Skin of body (tissue), 3 donors: ENCODE measurements around the gene KRT38. TPM values are rescaled to one million over a fixed set of nuclear protein-coding genes. Genes with fewer than 3 reads are reported as not detected.
"Not testable (repeated sequence)": the region's sequence is repeated elsewhere in the genome, so short reads cannot be mapped to it uniquely, and the experiment has no call there.

Experiments
- DNase-seq: peaks from one replicate; lab custom pipeline; 2025; lab: John Stamatoyannopoulos, UW
- small RNA-seq: library from RNA; depleted of rRNA; stranded (forward); fragments of <200 nt; gene quantifications from one replicate; pipeline ENCODE3, GENCODE V24; 2014; ENCODE audit warnings: low replicate concordance
- total RNA-seq: library from RNA; depleted of rRNA; stranded (reverse); fragments of >200 nt; gene quantifications from one replicate; pipeline ENCODE4 v1.2.3, GENCODE V29; 2014

The KRT38 gene
- total RNA-seq, 1 donor from 2014 or later = 7.2 TPM

GRCh38 chr17:41396340-41396739 is 44.4 kb downstream of the KRT38 start:
- no peak for DNase-seq

DNA sequence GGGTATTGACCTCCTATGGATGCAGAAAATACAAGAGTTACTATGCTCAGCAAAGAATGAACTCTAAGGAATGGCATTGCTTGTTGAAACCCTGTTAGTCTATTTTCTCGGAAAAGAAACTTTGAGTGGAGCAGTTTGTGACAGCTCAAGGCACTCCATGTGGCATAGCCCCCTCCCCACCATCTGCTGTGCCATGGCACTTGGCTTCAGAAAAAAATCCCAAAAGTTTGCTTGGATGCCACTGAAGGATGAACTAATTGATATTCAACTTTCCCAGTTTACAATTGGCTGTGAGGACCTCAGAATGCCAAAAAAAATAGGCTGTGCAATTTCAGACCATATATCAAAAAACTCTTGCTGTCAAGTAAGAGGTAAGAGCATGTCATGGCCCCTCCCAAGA is 45.2 kb downstream of the KRT38 start:
- no peak for DNase-seq

GRCh38 chr17:41395044-41395443 is 45.7 kb downstream of the KRT38 start:
- not testable (repeated sequence) for DNase-seq

- no peak for DNase-seq
Measured at GRCh38 chr17:41394254-41394996, 46.4 kb downstream of the KRT38 start.

DNA sequence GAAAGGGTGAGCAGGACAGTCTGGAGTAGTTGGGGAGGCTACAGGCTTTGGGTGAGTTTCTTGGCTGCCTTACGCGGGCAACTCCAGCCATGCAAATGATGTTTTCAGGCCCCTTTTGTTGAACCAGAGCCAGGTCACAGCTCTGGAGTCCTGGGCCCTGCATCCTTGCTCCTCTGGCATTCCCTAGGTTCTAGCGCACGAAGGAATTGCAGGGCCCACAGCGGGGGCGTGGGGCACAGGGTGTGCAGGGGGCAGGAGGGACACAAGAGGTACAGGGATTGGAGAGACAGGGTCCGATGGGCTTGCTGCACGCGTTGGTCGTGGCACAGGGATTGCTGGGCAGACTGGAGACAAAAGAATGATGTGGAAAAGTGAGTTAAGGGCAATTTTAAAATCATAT is 47.0 kb downstream of the KRT38 start:
- DNase-seq = no peak

GRCh38 chr17:41393294-41393693 is 47.5 kb downstream of the KRT38 start:
- DNase-seq = no peak

DNA sequence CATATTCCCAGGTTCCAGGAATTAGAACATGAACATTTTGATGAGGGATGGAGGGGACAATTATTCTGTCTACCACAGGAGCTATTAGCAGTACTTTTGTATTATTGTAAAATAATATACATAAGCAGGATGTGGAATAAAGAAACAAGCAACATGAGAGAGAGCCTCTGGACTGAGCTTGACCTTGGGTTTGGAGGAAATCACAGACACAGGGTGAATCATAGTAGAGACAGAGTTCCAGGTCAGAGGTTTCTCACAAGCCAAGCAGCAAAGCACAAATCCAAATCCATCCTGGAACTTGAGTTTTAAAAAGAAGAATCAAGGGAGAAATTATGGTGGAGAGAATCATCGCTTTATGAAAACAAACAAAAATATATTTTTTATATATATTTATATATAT is 48.5 kb downstream of the KRT38 start:
- DNase-seq = no peak

DNA sequence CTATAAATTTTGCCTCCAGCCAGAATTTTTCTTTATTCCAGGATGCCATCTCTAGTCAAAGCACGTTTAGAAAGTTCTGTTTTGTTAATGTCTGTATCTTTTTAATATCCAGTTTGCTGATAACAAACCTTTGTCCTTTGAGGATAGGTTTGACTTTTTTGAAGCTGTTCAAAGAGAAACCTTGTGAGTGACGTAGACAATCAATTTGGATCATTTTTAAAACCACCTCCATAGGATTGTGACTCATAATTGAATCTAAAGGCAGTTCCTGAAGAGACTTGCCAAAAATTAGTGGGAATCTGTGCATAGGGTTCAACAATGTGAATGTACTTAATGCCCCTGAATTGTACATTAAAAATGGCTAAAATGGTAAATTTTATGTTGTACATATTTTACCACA is 49.2 kb downstream of the KRT38 start:
- DNase-seq = no peak

GRCh38 chr17:41390411-41390938 is 50.3 kb downstream of the KRT38 start:
- no peak for DNase-seq

DNA sequence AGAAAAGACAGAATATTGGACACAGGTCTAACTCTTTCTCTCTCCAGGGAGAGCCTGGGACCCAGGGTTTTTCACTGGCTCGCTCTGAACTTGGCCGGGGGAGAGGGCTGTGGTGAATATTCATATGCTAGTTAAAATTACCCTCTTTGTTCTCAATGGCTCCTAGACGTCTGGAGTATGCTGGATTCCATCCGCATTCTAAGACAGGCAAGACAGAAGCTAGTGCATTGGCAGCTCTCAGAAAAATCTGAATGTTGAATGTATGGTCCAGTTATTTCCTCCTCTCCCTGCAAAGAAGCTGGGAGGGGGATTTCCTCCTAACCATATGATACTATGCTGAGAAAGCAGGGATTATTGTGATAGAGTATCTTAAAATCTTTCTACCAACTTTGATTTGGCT is 53.1 kb downstream of the KRT38 start:
- no peak for DNase-seq

- no peak for DNase-seq
Measured at GRCh38 chr17:41386227-41386626, 54.6 kb downstream of the KRT38 start.

Small RNAs within 50 kb of the gene (small RNA-seq; reads per million reads assigned to genes)
- 0.92 reads per million, percentile 77 among the genes with 10 or more reads in this experiment for gene RNU2-32P

Other genes starting within 250 kb of the KRT38 start
- gene KRTAP9-2, start 214.3 kb downstream of the KRT38 start, total RNA-seq = 6.3 TPM
- 7.3 TPM for gene KRTAP9-3, start 208.5 kb downstream of the KRT38 start, total RNA-seq
- 8.5 TPM for gene KRTAP9-8, start 203.0 kb downstream of the KRT38 start, total RNA-seq
- gene KRTAP9-4, start 191.3 kb downstream of the KRT38 start, total RNA-seq = 6.5 TPM
- gene KRTAP9-9, start 185.6 kb downstream of the KRT38 start, total RNA-seq = 2.6 TPM
- not detected for gene KRTAP9-6, start 175.6 kb downstream of the KRT38 start, total RNA-seq
- not detected for gene KRTAP9-7, start 165.3 kb downstream of the KRT38 start, total RNA-seq
- 0.39 TPM for gene KRTAP29-1, start 138.1 kb downstream of the KRT38 start, total RNA-seq
- gene KRTAP16-1, start 131.7 kb downstream of the KRT38 start, total RNA-seq = 4.5 TPM
- 7.9 TPM for gene KRTAP17-1, start 125.3 kb downstream of the KRT38 start, total RNA-seq
- gene KRT33A, start 90.2 kb downstream of the KRT38 start, total RNA-seq = 22.0 TPM
- gene KRT33B, start 71.2 kb downstream of the KRT38 start, total RNA-seq = 7.7 TPM
- gene KRT34, start 58.7 kb downstream of the KRT38 start, total RNA-seq = 19.5 TPM
- gene KRT31, start 43.4 kb downstream of the KRT38 start, total RNA-seq = 52.1 TPM
- gene KRT37, start 16.4 kb downstream of the KRT38 start, total RNA-seq = 0.99 TPM
- gene KRT32, start 26.4 kb upstream of the KRT38 start, total RNA-seq = 28.0 TPM
- 31.5 TPM for gene KRT35, start 40.2 kb upstream of the KRT38 start, total RNA-seq
- gene KRT36, start 48.9 kb upstream of the KRT38 start, total RNA-seq = 1.9 TPM
- gene KRT13, start 64.6 kb upstream of the KRT38 start, total RNA-seq = 2.9 TPM
- gene KRT15, start 77.9 kb upstream of the KRT38 start, total RNA-seq = 348 TPM
- gene KRT19, start 87.3 kb upstream of the KRT38 start, total RNA-seq = 75.9 TPM
- gene KRT9, start 131.1 kb upstream of the KRT38 start, total RNA-seq = 0.79 TPM
- gene KRT14, start 145.9 kb upstream of the KRT38 start, total RNA-seq = 763 TPM
- gene KRT16, start 171.8 kb upstream of the KRT38 start, total RNA-seq = 142 TPM
- gene KRT17, start 183.6 kb upstream of the KRT38 start, total RNA-seq = 1,205 TPM
- gene EIF1, start 247.9 kb upstream of the KRT38 start, total RNA-seq = 136 TPM